K562 (cell line): ENCODE measurements around the gene CCDC47. TPM values are rescaled to one million over a fixed set of nuclear protein-coding genes. Genes with fewer than 3 reads are reported as not detected.

Experiments
- BRCA1 ChIP-seq, 2 experiments: fragments of 450-650 bp in 1 of 2; sonication (generic) in 1 of 2; formaldehyde crosslinking in 1 of 2; IDR thresholded peaks; 2 replicates each; pipeline versions ENCODE4 v1.5.0 to v1.6.1; 2017 to 2020; ENCODE audit warnings: mild to moderate bottlenecking in 1 of 2, missing genetic modification reagents in 1 of 2
- CBFA2T3 ChIP-seq: fragments of 450-650 bp; IDR thresholded peaks from 2 replicates; pipeline ENCODE4 v1.6.1; 2017
- CBX1 ChIP-seq: sonication (generic); IDR thresholded peaks from 2 replicates; pipeline ENCODE4 v1.6.1; 2016; ENCODE audit warnings: antibody characterized with exemption, low read depth, mild to moderate bottlenecking
- HLTF ChIP-seq: fragments of 450-650 bp; IDR thresholded peaks from 2 replicates; pipeline ENCODE4 v1.6.1; 2016
- KDM5B ChIP-seq: fragments of 200-600 bp; sonication (generic); IDR thresholded peaks from 2 replicates; pipeline ENCODE4 v1.6.1; 2012; ENCODE audit warnings: low read depth, mild to moderate bottlenecking, moderate library complexity, low read length, control low read depth, inconsistent platforms; ENCODE audit not compliant: insufficient replicate concordance
- MYC ChIP-seq, 2 experiments: fragments of 250-450 bp in 1 of 2; sonication (Bioruptor Pico) in 1 of 2; IDR thresholded peaks; 2 replicates each; pipeline versions ENCODE4 v1.5.1 to v1.6.1; 2012 to 2021; ENCODE audit warnings: low read depth in 2 of 2, borderline replicate concordance in 1 of 2, improper control_type of control experiment in 1 of 2, low read length in 1 of 2, mild to moderate bottlenecking in 1 of 2, moderate library complexity in 1 of 2
- NCOR1 ChIP-seq: fragments of 450-650 bp; IDR thresholded peaks from 2 replicates; pipeline ENCODE4 v1.6.1; 2016; ENCODE audit warnings: mild to moderate bottlenecking, moderate library complexity
- NFE2 ChIP-seq: IDR thresholded peaks from 2 replicates; pipeline ENCODE4 v1.6.1; 2014; ENCODE audit warnings: antibody characterized with exemption, low read depth
- PHTF2 ChIP-seq: fragments of 250-450 bp; sonication (Bioruptor Pico); IDR thresholded peaks from 2 replicates; pipeline ENCODE4 v1.5.0; 2021; ENCODE audit warnings: mild to moderate bottlenecking
- ZBTB17 ChIP-seq: fragments of 450-650 bp; formaldehyde crosslinking; IDR thresholded peaks from 2 replicates; pipeline ENCODE4 v1.4.0; 2020; ENCODE audit warnings: mild to moderate bottlenecking
- ZNF217 ChIP-seq: sonication (generic); formaldehyde crosslinking; IDR thresholded peaks from 2 replicates; pipeline ENCODE4 v1.8.0; 2022; ENCODE audit warnings: mild to moderate bottlenecking, missing genetic modification reagents
- ZNF589 ChIP-seq: fragments of 200-800 bp; sonication (Bioruptor generic); IDR thresholded peaks from 2 replicates; pipeline ENCODE4 v1.6.1; 2016; ENCODE audit warnings: low read depth, missing genetic modification characterization, missing compliant biosample characterization
- polyA plus RNA-seq, 8 experiments: library from polyadenylated mRNA; depleted of rRNA in 4 of 8; stranded (reverse) in 5 of 8; unstranded in 3 of 8; fragments of >200 nt; fragmentation: Nextera tagmentation in 2 of 8; fragmentation: Illumina TruSeq in 1 of 8; extraction: Ambion mirVana in 2 of 8; extraction: Trizol in 1 of 8; gene quantifications; 2 replicates each; pipeline versions ENCODE4 v1.2.1 to v1.2.3, GENCODE V29; 2011 to 2014; ENCODE audit warnings: inconsistent platforms in 1 of 8, missing spikeins in 1 of 8
- total RNA-seq, 7 experiments: library from RNA; depleted of rRNA in 6 of 7; stranded (reverse); fragments of >200 nt in 6 of 7; fragmentation: Illumina TruSeq in 2 of 7; extraction: Trizol in 2 of 7; gene quantifications; 2 replicates each; pipeline versions ENCODE4 v1.2.1 to v1.2.3, GENCODE V29; 2011 to 2021; ENCODE audit warnings: low replicate concordance in 1 of 7
- TF ChIP-seq, protein P1 (sequence below), 2 experiments: fragments of 450-650 bp; IDR thresholded peaks; 2 replicates each; pipeline ENCODE4 v1.6.1; 2016; ENCODE audit warnings: mild to moderate bottlenecking in 2 of 2, borderline replicate concordance in 1 of 2, low read depth in 1 of 2, moderate library complexity in 1 of 2
- TF ChIP-seq, protein P2 (sequence below): IDR thresholded peaks from 2 replicates; pipeline ENCODE4 v1.6.1; 2011; ENCODE audit warnings: borderline replicate concordance, low read depth, mild to moderate bottlenecking, moderate library complexity, low read length; ENCODE audit not compliant: insufficient read depth, poor library complexity, severe bottlenecking
- TF ChIP-seq, protein P3 (sequence below): fragments of 250-450 bp; sonication (Bioruptor Pico); IDR thresholded peaks from 2 replicates; pipeline ENCODE4 v1.4.0; 2020

The CCDC47 gene
- total and polyA plus RNA-seq, 9 of the 15 experiments (the other 6 are each of a cell fraction or from before 2014, with no cell fraction given): 15.5 to 162 (median 122) TPM

DNA sequence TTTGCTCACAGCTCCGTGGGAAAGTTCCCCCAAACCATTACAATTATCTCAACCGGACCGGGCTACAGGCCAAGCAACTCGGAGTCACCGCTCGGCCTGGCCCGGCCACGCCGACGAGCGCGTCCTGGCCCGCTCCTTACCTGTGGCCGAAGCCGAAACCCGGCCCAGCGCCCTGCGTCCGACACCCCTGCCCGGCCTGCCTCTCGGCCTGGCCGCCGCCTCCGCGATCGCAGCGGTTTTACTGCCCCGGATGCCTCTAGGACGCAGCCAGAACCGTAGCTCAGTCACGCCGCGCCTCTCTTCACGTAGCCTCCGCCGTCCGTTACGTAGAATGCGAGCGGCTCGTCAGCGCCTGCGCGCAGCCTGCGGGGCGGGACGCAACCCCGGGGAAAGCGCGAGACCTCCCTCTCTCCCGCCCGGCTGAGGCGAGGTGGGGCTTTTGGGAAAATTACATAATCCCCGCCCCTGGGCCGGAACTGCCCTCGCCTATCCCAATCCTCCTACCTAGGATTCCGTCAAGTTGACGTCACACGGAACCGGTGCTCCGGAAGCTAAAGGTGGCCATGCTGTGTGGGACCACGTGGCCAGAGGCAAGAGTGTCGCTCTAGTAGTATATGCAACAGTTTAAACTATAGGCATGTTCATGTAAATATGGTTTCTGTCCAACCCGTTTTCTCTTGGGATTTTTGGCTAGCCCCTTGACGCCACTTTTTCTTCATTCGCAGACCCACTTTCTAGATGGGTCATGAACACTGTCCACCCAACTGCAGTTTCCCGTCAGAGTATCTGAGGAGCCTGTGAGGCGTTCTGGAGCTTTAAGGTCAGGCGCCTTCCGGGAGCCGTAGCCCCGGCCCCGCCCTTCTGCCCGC lies at the start of gene CCDC47 (continued):
- TF ChIP-seq, protein P1, sequence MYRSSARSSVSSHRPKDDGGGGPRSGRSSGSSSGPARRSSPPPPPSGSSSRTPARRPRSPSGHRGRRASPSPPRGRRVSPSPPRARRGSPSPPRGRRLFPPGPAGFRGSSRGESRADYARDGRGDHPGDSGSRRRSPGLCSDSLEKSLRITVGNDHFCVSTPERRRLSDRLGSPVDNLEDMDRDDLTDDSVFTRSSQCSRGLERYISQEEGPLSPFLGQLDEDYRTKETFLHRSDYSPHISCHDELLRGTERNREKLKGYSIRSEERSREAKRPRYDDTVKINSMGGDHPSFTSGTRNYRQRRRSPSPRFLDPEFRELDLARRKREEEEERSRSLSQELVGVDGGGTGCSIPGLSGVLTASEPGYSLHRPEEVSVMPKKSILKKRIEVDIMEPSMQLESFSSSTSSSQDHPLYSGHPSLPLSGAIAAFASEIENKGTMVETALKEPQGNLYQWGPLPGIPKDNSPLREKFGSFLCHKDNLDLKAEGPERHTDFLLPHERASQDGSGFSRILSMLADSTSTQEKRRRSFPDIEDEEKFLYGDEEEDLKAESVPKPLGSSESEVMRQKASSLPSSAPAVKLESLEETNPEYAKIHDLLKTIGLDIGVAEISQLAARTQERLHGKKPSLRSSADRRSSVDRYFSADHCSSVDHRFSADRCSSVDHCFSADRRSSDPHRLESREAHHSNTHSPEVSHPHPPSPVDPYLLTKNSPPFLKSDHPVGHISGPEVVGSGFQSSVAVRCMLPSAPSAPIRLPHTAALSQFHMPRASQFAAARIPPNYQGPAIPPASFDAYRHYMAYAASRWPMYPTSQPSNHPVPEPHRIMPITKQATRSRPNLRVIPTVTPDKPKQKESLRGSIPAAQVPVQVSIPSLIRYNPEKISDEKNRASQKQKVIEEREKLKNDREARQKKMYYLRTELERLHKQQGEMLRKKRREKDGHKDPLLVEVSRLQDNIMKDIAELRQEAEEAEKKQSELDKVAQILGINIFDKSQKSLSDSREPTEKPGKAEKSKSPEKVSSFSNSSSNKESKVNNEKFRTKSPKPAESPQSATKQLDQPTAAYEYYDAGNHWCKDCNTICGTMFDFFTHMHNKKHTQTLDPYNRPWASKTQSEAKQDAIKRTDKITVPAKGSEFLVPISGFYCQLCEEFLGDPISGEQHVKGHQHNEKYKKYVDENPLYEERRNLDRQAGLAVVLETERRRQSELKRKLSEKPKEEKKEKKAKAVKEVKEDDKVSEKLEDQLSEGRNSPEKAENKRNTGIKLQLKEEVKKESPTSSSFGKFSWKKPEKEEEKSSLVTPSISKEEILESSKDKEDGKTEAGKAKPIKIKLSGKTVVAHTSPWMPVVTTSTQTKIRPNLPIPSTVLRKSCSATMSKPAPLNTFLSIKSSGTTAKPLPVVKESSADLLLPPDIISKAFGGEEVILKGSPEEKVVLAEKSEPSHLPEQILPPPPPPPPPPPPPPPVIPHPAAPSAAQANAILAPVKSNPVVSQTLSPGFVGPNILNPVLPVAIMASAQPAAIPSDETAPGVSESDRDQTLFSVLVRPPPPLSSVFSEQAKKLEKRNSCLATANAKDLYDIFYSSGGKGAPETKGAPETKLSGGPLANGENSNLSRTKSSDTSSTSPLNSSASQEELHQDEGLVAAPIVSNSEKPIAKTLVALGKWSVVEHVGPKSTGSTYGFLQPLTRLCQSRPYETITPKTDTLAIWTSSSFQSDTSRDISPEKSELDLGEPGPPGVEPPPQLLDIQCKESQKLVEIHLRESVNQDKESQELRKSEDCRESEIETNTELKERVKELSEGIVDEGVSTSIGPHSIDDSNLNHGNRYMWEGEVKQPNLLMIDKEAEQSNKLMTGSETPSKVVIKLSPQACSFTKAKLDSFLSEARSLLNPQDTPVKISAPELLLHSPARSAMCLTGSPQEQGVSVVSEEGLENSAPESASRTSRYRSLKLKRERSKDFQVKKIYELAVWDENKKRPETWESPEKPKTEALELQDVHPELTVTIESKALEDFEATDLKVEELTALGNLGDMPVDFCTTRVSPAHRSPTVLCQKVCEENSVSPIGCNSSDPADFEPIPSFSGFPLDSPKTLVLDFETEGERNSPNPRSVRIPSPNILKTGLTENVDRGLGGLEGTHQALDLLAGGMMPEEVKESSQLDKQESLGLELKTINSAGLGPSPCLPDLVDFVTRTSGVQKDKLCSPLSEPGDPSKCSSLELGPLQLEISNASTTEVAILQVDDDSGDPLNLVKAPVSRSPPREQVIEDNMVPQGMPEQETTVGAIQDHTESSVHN (IDR thresholded peaks at IDR 0.05; ENCODE audit: borderline replicate concordance in 1 of 2, low read depth in 1 of 2): peak in 1 of 2 experiments; percentile 75; a peak in 2 of 4 replicates
- TF ChIP-seq MYC (IDR thresholded peaks at IDR 0.05; ENCODE audit: low read depth, low read length) (peak; percentile 100), MYC (CRISPR knock-in tag; IDR thresholded peaks at IDR 0.05; ENCODE audit: borderline replicate concordance, low read depth) (peak; percentile 100), KDM5B (peak; percentile 85), PHTF2 (CRISPR knock-in tag) (no peak), HLTF (no peak), ZNF589 (CRISPR knock-in tag) (peak; percentile 90), CBFA2T3 (no peak), CBX1 (peak; percentile 41; the same call in 1 of the 2 replicates), ZBTB17 (CRISPR knock-in tag) (peak; percentile 32; the same call in 1 of the 2 replicates), ZNF217 (CRISPR knock-in tag) (no peak), BRCA1 (IDR thresholded peaks at IDR 0.05) (no peak), BRCA1 (CRISPR knock-in tag; IDR thresholded peaks at IDR 0.05) (no peak), NCOR1 (peak; percentile 64), NFE2 (peak; percentile 7; the same call in 1 of the 2 replicates)
- TF ChIP-seq, protein P2, sequence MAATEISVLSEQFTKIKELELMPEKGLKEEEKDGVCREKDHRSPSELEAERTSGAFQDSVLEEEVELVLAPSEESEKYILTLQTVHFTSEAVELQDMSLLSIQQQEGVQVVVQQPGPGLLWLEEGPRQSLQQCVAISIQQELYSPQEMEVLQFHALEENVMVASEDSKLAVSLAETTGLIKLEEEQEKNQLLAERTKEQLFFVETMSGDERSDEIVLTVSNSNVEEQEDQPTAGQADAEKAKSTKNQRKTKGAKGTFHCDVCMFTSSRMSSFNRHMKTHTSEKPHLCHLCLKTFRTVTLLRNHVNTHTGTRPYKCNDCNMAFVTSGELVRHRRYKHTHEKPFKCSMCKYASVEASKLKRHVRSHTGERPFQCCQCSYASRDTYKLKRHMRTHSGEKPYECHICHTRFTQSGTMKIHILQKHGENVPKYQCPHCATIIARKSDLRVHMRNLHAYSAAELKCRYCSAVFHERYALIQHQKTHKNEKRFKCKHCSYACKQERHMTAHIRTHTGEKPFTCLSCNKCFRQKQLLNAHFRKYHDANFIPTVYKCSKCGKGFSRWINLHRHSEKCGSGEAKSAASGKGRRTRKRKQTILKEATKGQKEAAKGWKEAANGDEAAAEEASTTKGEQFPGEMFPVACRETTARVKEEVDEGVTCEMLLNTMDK: no peak
- TF ChIP-seq, protein P3, sequence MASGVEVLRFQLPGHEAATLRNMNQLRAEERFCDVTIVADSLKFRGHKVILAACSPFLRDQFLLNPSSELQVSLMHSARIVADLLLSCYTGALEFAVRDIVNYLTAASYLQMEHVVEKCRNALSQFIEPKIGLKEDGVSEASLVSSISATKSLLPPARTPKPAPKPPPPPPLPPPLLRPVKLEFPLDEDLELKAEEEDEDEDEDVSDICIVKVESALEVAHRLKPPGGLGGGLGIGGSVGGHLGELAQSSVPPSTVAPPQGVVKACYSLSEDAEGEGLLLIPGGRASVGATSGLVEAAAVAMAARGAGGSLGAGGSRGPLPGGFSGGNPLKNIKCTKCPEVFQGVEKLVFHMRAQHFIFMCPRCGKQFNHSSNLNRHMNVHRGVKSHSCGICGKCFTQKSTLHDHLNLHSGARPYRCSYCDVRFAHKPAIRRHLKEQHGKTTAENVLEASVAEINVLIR (CRISPR knock-in tag): peak; percentile 80
